Smooth muscle cell (in vitro differentiated cells): ENCODE results near the gene VPS52. TPM values are rescaled to one million over a fixed set of nuclear protein-coding genes. Genes with fewer than 3 reads are reported as not detected.

Source experiments
- DNase-seq: peaks from one replicate; lab custom pipeline; 2025; ENCODE audit not compliant: unreplicated experiment; lab: John Stamatoyannopoulos, UW
- H2AFZ ChIP-seq: fragments of 200-600 bp; sonication (generic); 2 replicates; pipeline ENCODE4 v1.6.0; 2016; ENCODE audit warnings: antibody characterized with exemption, low read depth, mild to moderate bottlenecking
- H3F3A ChIP-seq: fragments of 200-600 bp; sonication (generic); 2 replicates; pipeline ENCODE4 v1.6.0; 2017; ENCODE audit warnings: antibody characterized with exemption, low read depth
- H3K27ac ChIP-seq: fragments of 200-600 bp; sonication (generic); 2 replicates; pipeline ENCODE4 v1.5.1; 2016; ENCODE audit warnings: low read depth, mild to moderate bottlenecking
- H3K27me3 ChIP-seq: fragments of 200-600 bp; sonication (generic); 2 replicates; pipeline ENCODE4 v1.6.1; 2016; ENCODE audit warnings: low read depth, mild to moderate bottlenecking
- H3K36me3 ChIP-seq: fragments of 200-600 bp; sonication (generic); 2 replicates; pipeline ENCODE4 v1.5.1; 2016; ENCODE audit warnings: low read depth
- H3K4me1 ChIP-seq: fragments of 200-600 bp; sonication (generic); 2 replicates; pipeline ENCODE4 v1.5.1; 2016; ENCODE audit warnings: low read depth
- H3K4me2 ChIP-seq: fragments of 200-600 bp; sonication (generic); 2 replicates; pipeline ENCODE4 v1.6.0; 2016; ENCODE audit warnings: mild to moderate bottlenecking
- H3K4me3 ChIP-seq: fragments of 200-600 bp; sonication (generic); 2 replicates; pipeline ENCODE4 v1.5.1; 2016; ENCODE audit warnings: mild to moderate bottlenecking
- H3K79me2 ChIP-seq: fragments of 200-600 bp; sonication (generic); 2 replicates; pipeline ENCODE4 v1.6.0; 2016; ENCODE audit warnings: low read depth, mild to moderate bottlenecking
- H3K9ac ChIP-seq: fragments of 200-600 bp; sonication (generic); 2 replicates; pipeline ENCODE4 v1.6.0; 2016; ENCODE audit warnings: low read depth
- H3K9me3 ChIP-seq: fragments of 200-600 bp; sonication (generic); replicated peaks from 2 replicates; pipeline ENCODE4 v1.5.1; 2016; ENCODE audit warnings: low read depth
- H4K20me1 ChIP-seq: fragments of 200-600 bp; sonication (generic); 2 replicates; pipeline ENCODE4 v1.6.0; 2016; ENCODE audit warnings: low read depth
- CTCF ChIP-seq: fragments of 200-600 bp; sonication (generic); IDR thresholded peaks from 2 replicates; pipeline ENCODE4 v1.5.1; 2017; ENCODE audit warnings: borderline replicate concordance, mild to moderate bottlenecking, antibody characterized with exemption; ENCODE audit not compliant: insufficient read depth, poor library complexity, severe bottlenecking
- WGBS: methylation state at CpG from one replicate; pipeline ENCODE4 v1.1.7; 2016; ENCODE audit warnings: low lambda C conversion rate; 5-methylcytosine and 5-hydroxymethylcytosine counted together
- polyA plus RNA-seq: library from polyadenylated mRNA; unstranded; fragments of >200 nt; fragmentation: Nextera tagmentation; extraction: Ambion mirVana; gene quantifications from 2 replicates; pipeline ENCODE4 v1.2.1, GENCODE V29; 2016
- total RNA-seq: library from RNA; depleted of rRNA; stranded (reverse); fragments of >200 nt; gene quantifications from 2 replicates; pipeline ENCODE4 v1.2.3, GENCODE V29; 2014

Gene VPS52
- total and polyA plus RNA-seq, 2 experiments from 2014 or later, result 22.6 to 34.7 TPM

DNA sequence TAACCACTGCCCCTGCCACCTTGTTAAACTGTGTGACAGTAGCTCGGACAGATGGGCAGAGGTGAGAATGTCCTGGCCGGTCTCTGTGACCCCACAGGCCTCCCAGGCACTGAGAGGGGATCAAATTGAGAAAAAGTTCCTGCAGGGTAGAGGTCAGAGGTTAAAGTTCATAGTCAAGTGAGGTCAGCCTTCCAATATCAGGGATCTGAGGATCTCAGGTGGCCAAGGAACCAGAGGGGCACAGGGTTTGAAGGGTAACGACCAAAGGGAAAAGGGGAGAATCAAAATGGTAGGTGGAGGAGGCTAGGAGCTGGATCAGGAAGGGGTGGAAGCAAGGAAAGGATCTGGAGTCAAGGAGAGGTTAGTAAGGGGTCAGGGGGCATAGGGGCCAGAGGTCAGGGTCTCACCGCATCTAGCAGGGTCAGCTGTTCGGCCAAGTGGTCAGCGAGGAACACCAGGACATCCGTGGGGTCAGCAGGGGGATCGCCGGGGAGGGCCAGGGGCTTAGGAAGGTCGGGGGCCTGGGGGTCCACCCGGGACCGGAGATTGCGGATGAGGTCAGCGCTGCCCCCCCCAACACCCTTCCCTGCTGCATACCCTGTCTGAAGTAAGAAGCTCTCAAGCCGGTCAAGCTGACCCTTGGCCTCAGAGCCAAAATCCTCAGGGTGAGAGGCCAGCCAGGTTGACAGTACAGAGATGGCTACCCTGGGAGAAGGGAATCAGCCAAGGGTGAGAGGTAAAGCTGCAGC lies 24.1 kb upstream of the VPS52 start:
- H3K4me1 ChIP-seq, result peaks cover 9% of the 10 kb centered on the region
- H3K36me3 ChIP-seq, result no peaks in the 10 kb centered on the region
- no peaks in the 10 kb centered on the region for H3K9me3 ChIP-seq
- no peak overlapping the region for H2AFZ ChIP-seq
- 97% methylated on average over 11 of the region's 15 CpGs for WGBS
- peaks cover 9% of the 10 kb centered on the region for H3K79me2 ChIP-seq
- no peak overlapping the region for H3K4me2 ChIP-seq
- no peak for DNase-seq
- no peak overlapping the region for H3K27ac ChIP-seq
- peaks cover 18% of the 10 kb centered on the region for H3F3A ChIP-seq
- H3K9ac ChIP-seq, result no peak overlapping the region
- H4K20me1 ChIP-seq, result peaks cover 4% of the 10 kb centered on the region
- no peak for TF ChIP-seq CTCF
- H3K4me3 ChIP-seq, result no peak overlapping the region
- no peaks in the 10 kb centered on the region for H3K27me3 ChIP-seq

DNA sequence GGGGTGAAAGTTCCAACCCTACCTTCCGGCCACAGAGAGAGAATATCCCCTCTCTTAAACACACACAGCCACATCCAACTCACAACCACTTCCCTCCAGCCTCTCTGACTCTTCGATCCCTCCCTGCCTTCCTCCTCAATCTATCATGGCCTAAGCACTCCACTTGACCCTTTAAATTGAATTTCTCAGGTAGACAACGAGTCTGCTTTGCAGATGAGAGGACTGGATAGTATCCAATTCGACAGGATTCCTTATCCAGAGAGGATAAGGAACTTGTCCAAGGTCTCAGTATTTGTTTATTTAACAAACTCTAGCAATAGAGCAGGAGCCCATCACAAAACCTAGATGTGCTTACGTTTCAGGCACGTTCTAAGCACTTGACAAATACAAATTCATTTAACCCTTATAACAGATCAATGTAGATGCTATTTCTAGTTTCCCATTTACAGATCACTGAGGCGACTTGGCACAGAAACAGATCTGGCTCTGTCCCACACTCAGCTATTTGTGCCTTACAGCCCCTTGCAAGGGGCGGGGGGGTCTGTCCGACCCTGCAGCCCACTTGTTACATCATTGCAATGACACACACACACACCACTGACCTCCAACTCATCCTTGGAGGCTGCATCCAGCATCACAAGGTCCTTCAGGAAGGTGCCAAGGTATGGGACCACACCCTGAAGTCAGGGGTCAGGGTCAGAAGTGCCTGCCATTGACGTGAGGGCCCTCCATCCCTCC lies 22.6 kb upstream of the VPS52 start:
- no peaks in the 10 kb centered on the region for H3K9me3 ChIP-seq
- H3K27ac ChIP-seq, result no peak overlapping the region
- H3K79me2 ChIP-seq, result peaks cover 11% of the 10 kb centered on the region
- H4K20me1 ChIP-seq, result no peaks in the 10 kb centered on the region
- no peaks in the 10 kb centered on the region for H3K27me3 ChIP-seq
- no peak overlapping the region for H3K4me2 ChIP-seq
- DNase-seq, result no peak
- no peak overlapping the region for H3K9ac ChIP-seq
- no peak overlapping the region for H3K4me3 ChIP-seq
- TF ChIP-seq CTCF, result no peak
- no peak overlapping the region for H2AFZ ChIP-seq
- peaks cover 18% of the 10 kb centered on the region for H3F3A ChIP-seq
- no peaks in the 10 kb centered on the region for H3K36me3 ChIP-seq
- WGBS, result 84% methylated on average over 9 of the region's 10 CpGs
- peaks cover 13% of the 10 kb centered on the region for H3K4me1 ChIP-seq

DNA sequence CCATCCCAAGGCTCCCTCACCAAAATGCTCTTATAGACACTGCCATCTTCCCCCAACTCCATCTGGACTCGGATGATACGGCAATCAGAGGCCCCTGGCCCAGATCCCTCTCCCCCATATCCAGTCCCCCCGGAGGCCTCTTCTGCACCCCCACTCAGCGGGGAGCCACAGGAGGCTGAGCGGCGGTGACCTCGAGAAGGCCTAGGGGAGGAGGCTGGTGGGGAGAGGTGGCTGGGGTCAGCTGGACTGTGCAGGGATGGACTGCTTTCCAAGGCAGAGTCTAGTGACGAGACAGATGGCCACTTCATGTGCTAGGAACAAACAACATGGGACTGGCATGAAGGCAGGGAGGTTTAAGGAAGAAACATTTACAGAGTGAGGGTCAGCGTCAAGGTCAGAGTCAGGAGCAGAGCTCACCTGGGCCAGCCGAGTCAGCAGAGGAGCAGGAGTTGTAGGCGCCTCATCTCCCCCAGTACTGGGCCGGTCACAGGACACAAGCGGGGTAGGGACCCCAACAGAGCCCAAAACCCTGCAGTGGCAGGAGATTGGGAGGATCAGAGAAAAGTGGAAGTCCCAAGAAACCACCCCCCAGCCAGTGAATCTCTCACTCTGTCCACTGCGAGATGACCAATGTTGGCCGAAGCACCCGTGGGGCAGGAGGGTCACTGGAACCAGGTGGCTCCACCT lies 21.5 kb upstream of the VPS52 start:
- no peak overlapping the region for H3K9ac ChIP-seq
- H3K79me2 ChIP-seq, result peaks cover 18% of the 10 kb centered on the region
- no peaks in the 10 kb centered on the region for H3K36me3 ChIP-seq
- no peaks in the 10 kb centered on the region for H3K27me3 ChIP-seq
- TF ChIP-seq CTCF, result no peak
- DNase-seq, result no peak
- no peaks in the 10 kb centered on the region for H4K20me1 ChIP-seq
- H3K4me1 ChIP-seq, result peaks cover 17% of the 10 kb centered on the region
- no peak overlapping the region for H3K4me3 ChIP-seq
- H3K9me3 ChIP-seq, result no peaks in the 10 kb centered on the region
- H3K27ac ChIP-seq, result no peak overlapping the region
- no peak overlapping the region for H2AFZ ChIP-seq
- H3F3A ChIP-seq, result peaks cover 18% of the 10 kb centered on the region
- no peak overlapping the region for H3K4me2 ChIP-seq
- WGBS, result 96% methylated on average over 16 of the region's 16 CpGs
